ENCODE data around the gene NOD2. TPM values are rescaled to one million over a fixed set of nuclear protein-coding genes. Genes with fewer than 3 reads are reported as not detected.

NOD2 gene
- total RNA-seq, 1 experiment from 2014 or later = not detected

DNA sequence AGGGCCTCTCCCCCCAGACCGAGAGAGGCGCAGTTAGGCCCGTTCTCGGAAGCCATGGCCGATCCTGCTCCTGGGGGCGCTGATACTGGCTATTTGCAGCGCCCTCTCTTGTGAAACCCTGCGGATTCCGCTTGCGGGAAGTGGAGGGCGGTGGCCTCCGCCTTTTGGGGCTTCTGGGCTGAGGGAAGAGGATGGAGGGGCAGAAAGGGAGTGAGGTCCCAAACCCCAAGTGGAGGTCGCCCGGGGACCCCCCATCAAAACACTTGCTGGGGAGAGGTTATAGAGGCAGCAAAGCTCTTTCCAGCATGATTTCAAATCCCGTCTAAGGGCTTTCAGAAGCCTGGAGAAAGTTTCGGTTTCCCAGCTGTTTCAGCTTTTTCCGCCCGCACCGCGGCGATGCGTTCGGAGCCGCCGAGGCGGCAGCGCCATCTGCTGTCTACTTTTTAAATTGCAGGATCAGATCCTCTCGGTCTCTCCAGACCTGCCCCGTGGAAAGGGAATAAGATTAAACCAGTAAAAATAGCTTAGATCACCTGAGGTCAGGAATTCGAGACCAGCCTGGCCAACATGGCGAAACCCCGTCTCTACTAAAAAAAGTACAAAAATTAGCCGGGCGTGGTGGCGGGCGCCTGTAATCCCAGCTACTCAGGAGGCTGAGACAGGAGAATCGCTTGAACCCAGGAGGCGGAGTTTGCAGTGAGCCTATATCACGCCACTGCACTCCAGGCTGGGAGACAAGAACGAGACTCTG, 28.1 kb upstream of the NOD2 start:
- Histone ChIP-seq H3K27ac (no peak overlapping the region), H3K9me3 (replicated peaks) (no peaks in the 10 kb centered on the region)

DNA sequence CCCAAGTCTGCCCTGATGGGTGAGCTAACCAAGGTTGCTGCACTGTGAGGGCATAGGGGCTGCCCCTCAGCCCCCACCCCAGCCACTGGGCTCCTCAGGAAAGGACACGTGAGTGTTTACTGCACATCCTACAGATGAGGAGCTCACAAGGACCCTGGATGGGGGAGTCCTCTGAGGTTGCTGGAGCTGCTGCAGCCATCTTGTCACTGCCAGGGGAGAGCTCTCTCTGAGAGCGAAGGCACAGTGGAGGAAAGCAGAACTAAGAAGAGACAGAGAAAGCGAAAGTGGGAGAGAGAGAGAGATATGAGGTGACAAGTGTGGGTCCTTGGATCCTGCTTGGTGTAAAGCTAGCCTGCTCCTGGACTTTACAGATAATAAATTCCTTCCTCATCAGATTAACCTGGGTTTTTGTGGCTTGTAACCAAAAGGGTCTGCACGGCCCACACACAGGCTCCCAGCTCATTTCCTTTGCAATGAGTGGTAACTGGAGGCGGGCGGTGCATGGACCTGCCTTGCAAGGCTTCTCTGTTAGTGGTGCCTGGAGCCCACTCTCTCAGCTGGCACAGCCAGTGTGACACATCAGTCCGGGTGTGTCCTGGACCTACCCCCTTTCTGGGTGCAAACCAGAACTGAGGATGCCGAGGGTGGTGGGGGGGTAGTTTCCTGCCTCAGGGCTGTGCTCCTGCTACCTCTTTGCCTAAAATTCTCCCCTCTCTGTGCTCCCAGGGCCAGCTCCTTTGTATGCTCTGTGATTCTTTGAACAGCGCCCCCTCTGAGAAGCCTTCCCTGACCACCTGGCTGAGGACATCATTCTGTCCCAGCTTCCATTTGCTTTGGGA, 26.5 kb upstream of the NOD2 start:
- Histone ChIP-seq H3K27ac (no peak overlapping the region), H3K9me3 (replicated peaks) (peaks cover 8% of the 10 kb centered on the region), H3K4me1 (no peaks in the 10 kb centered on the region), H3K36me3 (no peaks in the 10 kb centered on the region), H3K27me3 (no peaks in the 10 kb centered on the region), H3K4me3 (no peak overlapping the region)
- DNase-seq = peak in 1 of 2 experiments; percentile 43

More for the DNA sequence above, 28.1 kb upstream of the NOD2 start:
- H3K4me1 ChIP-seq = no peaks in the 10 kb centered on the region
- DNase-seq = peak; percentile 61 to 79
- H3K36me3 ChIP-seq = no peaks in the 10 kb centered on the region
- no peak overlapping the region for H3K4me3 ChIP-seq
- no peaks in the 10 kb centered on the region for H3K27me3 ChIP-seq

DNA sequence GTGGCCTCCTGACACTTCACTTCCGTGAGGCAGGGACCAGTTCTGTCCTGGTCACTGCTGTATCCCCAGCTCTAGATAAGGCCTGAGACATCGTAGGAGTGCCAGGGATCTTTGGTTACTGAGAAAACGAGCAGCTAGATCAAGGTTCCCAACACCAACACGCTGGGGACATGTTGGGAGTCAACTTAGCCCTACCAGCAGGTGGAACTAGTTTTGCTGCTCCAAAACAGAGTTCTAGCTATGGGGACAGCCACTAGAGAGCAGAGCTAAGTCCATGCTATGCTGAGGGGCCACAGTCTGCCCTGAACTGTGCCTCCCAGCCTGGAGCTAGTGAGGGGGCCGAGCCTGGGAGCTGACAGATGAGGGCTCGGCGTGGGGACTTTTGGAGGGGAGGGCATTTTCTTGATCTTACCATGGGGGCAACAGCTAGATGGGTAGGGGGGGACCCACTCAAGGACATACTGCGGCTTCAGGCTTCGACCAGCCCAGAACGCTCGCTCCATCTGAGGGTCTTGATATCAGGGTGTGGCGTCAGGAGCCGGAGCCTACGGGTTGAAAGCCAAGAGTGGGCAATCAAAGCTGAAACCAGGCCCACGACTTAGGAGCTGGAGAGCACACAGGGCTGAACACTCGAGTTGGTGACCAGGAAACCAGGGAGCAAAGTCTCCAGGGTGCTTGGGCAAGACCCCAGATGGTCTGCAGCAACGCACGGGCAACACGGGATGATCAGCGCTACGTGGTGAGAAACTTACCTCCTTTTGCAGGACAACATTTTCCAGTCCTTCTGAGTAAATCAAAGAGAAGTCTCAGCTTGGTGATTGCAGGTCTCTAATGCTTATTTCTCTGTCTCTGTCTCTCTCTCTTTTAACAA, 25.7 kb upstream of the NOD2 start:
- no peak overlapping the region for H3K27ac ChIP-seq
- no peak for DNase-seq
- H3K4me1 ChIP-seq = no peaks in the 10 kb centered on the region
- no peaks in the 10 kb centered on the region for H3K27me3 ChIP-seq
- no peak overlapping the region for H3K4me3 ChIP-seq
- peaks cover 13% of the 10 kb centered on the region for H3K9me3 ChIP-seq (replicated peaks)
- no peaks in the 10 kb centered on the region for H3K36me3 ChIP-seq

DNA sequence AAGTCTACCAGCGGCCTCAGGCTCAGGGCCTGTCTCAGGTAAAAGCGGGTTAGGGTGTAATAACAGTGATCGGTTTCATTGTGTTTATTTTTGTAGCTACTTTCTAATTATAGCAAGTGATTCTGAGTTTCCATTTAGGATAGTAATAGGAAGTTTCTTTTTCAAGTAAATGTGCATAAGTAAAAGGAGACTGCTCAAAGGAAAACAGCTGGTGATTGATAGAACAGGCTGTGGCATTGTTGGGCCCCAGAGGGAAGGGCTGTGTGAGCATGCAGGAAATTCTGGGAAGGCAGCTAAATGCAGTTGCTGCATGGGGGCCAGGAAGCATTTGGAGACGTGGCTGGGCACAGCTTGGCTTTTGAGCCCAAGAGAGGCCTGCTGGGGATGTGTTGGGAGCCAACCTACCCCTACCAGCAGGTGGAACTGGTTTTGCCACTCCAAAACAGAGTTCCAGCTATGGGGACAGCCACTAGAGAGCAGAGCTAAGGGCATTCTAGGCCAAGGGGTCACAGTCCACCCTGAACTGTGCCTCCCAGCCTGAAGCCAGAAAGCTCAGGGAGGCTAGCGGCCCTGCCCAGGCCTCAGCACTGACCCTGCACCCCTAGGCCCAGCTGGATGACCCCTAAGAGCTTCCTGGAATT, 24.9 kb upstream of the NOD2 start:
- peaks cover 13% of the 10 kb centered on the region for H3K9me3 ChIP-seq (replicated peaks)
- no peak overlapping the region for H3K4me3 ChIP-seq
- H3K4me1 ChIP-seq = no peaks in the 10 kb centered on the region
- H3K27ac ChIP-seq = no peak overlapping the region
- H3K27me3 ChIP-seq = no peaks in the 10 kb centered on the region
- H3K36me3 ChIP-seq = no peaks in the 10 kb centered on the region
- DNase-seq = peak; percentile 14 to 40

DNA sequence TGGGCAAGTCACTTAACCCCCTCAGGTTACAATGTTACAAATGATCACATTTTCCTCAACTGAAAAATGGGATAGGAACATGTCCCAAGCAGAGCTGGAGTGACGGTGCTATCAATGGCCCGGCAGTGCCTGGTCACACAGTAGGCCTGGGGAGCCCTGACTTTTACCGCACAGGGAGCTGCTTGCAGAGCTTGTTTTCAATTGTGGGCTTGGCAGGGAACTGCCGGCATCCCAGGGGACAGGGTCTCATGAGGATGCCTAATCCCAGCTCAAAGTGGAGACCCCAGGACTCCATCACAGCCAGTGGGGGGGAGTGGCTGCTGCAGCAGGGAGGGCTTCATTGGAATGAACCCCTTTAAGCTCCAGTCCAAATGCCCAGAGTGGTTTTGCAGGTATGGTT, 23.7 kb upstream of the NOD2 start:
- Histone ChIP-seq H3K4me3 (no peak overlapping the region), H3K36me3 (no peaks in the 10 kb centered on the region), H3K4me1 (no peaks in the 10 kb centered on the region), H3K27ac (no peak overlapping the region), H3K9me3 (replicated peaks) (peaks cover 13% of the 10 kb centered on the region), H3K27me3 (no peaks in the 10 kb centered on the region)
- no peak for DNase-seq

DNA sequence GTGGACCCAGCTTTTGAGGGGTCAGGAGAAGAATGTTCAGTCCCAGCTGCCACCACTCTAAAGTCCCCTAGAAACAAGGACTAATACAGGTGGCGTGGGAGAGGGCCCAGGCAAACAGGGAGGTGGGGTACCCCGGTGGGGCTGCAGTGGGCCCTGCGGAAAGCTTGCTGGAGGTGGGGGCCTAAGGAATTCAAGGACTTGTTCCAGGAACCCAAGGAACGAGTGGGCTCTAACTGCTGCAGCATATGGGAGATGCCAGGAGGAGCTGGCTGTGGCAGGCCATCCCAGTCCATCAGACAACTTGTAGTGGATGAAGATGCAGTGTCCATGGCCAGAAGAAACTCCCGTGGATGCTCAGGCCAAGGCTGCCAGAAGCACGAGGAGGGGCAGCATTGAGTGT, 22.9 kb upstream of the NOD2 start:
- Histone ChIP-seq H3K27me3 (no peaks in the 10 kb centered on the region), H3K4me3 (no peak overlapping the region), H3K9me3 (replicated peaks) (peaks cover 13% of the 10 kb centered on the region), H3K27ac (no peak overlapping the region), H3K4me1 (no peaks in the 10 kb centered on the region), H3K36me3 (no peaks in the 10 kb centered on the region)
- DNase-seq = no peak

DNA sequence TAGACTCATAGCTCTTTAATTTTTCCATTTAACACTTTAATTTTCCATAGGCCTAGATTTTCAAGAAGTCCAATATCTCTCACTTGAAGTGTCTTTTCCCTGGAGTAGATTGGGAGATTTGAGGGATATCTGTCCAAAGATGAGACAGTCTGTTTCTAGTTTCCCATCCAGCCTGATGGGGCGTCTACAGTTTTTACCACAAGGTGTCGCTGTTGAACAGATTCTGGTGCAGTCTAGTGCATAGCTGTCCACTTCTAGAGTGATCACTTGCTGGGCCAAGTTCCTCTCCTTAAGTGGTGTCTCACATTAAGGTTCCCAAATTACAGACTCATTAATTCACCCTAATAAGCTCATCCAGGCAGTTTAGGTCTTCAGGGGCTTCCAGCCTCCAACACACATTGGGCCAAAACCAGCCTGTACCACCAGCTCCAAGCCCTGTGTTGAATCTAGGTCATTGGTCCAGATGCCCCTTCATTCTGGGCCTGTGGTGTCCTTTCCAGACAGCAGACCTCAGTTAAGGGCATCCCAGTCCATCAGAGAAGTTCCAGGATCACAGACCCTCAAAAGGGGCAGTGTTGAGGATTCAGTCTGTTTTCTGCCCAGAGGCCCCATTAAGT, 21.7 kb upstream of the NOD2 start:
- peaks cover 13% of the 10 kb centered on the region for H3K9me3 ChIP-seq (replicated peaks)
- H3K4me1 ChIP-seq = no peaks in the 10 kb centered on the region
- H3K27ac ChIP-seq = no peak overlapping the region
- peak; percentile 23 to 64 for DNase-seq
- no peak overlapping the region for H3K4me3 ChIP-seq
- H3K27me3 ChIP-seq = 0 out of 2 replicates have a peak, but pooled peaks cover 5% of the 10 kb centered on the region
- no peaks in the 10 kb centered on the region for H3K36me3 ChIP-seq

DNA sequence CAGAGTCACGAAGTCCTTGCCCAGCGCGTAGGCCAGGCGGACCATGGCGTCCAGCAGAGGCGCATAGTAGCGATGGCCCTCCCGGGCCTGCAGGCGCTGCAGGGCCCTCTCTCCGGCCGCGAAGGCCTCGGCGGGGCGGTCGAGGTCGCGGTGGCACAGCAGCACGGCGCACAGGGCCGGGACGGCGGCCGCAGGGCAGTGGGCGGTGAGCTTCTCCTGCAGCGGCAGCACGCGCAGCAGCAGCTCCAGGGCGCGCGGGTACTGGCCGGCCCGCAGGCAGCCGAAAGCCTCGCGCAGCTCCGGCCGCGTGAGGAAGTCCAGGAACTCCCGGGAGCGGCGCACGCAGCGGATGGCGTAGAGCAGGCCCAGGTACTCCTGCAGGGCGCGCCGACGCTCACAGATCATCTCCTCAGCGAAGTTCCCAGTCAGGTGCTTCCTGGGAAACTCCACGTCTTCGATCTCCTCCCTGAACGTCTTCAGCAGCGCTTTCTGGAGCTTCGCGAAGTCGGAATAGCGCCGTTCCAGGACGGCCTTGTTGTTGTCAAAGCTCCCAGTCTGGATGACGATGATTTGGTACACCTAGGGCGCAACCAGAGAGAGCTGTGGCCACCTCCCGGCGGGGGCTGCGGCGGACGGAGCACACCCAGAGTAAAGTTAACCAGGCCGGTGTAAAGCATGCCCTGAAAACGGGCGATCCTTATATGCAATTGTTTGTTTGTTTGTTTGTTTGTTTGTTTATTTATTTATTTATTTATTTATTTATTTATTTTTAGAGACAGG, 19.7 kb upstream of the NOD2 start:
- no peak overlapping the region for H3K4me3 ChIP-seq
- H3K27me3 ChIP-seq = 0 out of 2 replicates have a peak, but pooled peaks cover 5% of the 10 kb centered on the region
- H3K4me1 ChIP-seq = no peaks in the 10 kb centered on the region
- H3K27ac ChIP-seq = no peak overlapping the region
- H3K36me3 ChIP-seq = no peaks in the 10 kb centered on the region
- H3K9me3 ChIP-seq (replicated peaks) = peaks cover 13% of the 10 kb centered on the region
- DNase-seq = no peak

DNA sequence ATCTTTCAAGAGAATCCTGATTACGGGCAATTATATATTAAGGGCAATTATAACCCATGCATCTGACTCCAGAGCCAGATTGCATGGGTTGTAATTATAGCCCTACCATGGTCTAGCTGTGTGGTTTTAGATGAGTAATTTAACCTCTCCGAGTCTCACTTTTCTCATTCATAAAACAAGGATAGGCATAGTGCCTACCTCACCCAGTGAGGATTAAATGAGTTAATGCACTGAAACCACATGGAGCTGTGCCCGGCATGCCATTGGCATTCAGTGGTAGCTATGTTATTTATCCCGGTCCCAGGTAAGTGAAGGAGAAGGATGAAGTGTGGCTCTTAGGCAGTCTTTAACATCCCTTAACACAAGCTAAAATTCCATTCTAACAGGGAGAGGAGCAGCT, 18.6 kb upstream of the NOD2 start:
- Histone ChIP-seq H3K9me3 (replicated peaks) (peaks cover 13% of the 10 kb centered on the region), H3K27me3 (0 out of 2 replicates have a peak, but pooled peaks cover 5% of the 10 kb centered on the region), H3K4me1 (no peaks in the 10 kb centered on the region), H3K4me3 (no peak overlapping the region), H3K36me3 (no peaks in the 10 kb centered on the region), H3K27ac (no peak overlapping the region)
- DNase-seq = no peak

DNA sequence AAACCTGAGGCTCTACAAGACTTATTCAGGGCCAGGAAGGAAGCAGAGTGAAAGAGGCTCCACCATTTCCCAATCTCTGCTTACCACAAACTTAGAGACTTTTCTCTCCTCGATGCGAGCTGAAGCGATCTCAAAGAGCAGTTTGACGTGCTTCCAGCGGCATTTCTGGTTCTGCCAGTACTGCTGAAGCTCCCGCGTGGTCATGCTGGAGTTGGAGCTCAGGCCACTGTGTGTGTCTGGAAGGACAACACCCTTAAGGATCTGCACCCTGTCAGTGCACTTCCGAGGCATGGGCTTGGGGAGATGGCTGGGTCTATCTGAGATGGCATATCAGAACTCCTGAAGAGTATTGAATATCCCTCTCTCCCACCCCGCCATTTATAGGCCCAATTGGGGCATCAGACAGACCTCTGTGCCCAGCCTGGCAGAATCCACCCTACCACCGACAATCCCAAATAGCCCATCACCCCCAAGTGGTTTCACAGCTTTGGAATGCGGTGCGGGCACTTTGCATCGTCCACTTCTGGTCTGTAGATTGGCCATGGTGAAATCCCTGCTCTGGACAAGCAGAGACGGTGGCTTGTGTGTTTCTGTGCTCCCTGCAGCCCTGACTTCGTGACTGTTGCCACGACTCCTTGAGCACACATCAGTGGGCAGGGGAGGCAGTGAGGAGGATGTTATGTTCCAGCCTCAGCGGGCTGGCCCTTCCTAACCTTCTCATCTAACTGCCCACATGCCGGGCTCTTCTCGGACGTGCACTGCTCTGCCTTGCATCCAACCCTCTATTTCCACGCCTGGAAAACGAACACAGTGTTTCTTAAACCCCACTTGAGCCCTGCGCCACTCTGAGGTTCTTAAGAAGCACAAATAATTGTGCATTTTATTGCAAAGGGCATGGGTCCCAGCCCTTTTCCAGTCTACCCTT, 17.5 kb upstream of the NOD2 start:
- Histone ChIP-seq H3K4me3 (no peak overlapping the region), H3K27ac (no peak overlapping the region), H3K27me3 (0 out of 2 replicates have a peak, but pooled peaks cover 5% of the 10 kb centered on the region), H3K9me3 (replicated peaks) (peaks cover 13% of the 10 kb centered on the region), H3K4me1 (no peaks in the 10 kb centered on the region), H3K36me3 (no peaks in the 10 kb centered on the region)
- no peak for DNase-seq

DNA sequence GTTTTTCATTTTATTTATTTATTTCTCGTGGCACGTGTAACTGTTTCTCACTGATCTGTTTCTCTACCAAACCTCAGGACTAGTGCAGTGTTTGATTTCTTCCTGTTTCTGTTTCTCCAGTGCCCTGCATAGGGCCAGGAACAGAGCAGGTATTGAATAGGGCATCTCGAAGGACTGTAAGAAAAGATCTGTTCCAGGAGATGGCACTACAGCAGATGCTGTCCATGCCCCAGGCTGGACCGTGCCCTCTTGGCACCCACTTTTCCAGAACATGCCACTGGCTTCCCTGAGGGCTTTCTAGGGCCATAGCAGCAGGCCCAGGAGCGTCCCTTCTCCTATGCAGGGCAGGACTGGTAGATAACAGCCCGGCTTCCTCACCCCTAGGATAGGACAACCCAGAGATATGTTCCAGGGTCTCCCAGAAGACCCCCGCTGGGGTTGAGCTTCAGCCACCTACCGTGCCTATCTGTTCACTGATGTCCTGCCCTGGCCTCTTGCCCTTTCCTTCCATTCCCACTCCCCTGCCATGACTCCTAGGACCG, 16.7 kb upstream of the NOD2 start:
- Histone ChIP-seq H3K27ac (no peak overlapping the region), H3K36me3 (no peaks in the 10 kb centered on the region), H3K4me1 (no peaks in the 10 kb centered on the region), H3K9me3 (replicated peaks) (peaks cover 6% of the 10 kb centered on the region), H3K4me3 (no peak overlapping the region), H3K27me3 (0 out of 2 replicates have a peak, but pooled peaks cover 5% of the 10 kb centered on the region)
- DNase-seq = no peak

DNA sequence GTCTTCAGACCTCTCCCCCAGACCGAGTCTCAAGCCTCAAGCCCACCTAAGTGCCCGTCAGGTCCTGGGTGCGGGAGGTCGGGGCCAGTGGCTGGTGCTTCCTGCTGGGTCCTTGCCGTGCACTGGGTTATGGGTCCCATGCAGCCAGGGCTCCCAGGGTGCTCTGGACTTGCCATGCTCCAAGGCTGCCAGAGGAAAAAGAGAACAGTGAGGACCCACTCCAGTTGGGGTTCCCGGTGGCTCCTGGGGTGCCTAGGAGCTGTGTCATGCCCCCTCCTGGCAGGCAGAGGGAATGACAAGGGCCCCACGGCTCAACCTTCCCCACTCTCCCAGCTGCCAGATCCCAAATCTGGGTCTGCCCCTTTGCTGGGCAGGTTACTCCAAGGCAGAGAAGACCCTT, 16.1 kb upstream of the NOD2 start:
- H3K4me1 ChIP-seq = no peaks in the 10 kb centered on the region

More for the DNA sequence above, 16.1 kb upstream of the NOD2 start:
- no peak overlapping the region for H3K27ac ChIP-seq
- H3K27me3 ChIP-seq = 0 out of 2 replicates have a peak, but pooled peaks cover 5% of the 10 kb centered on the region
- H3K36me3 ChIP-seq = no peaks in the 10 kb centered on the region
- no peak for DNase-seq
- no peak overlapping the region for H3K4me3 ChIP-seq
- H3K9me3 ChIP-seq (replicated peaks) = peaks cover under 1% of the 10 kb centered on the region; the same call in 1 of the 2 replicates
